ENCODE data around the gene STX16.
"Not testable (repeated sequence)": the region's sequence is repeated elsewhere in the genome, so short reads cannot be mapped to it uniquely, and the experiment has no call there.

Gene STX16

DNA sequence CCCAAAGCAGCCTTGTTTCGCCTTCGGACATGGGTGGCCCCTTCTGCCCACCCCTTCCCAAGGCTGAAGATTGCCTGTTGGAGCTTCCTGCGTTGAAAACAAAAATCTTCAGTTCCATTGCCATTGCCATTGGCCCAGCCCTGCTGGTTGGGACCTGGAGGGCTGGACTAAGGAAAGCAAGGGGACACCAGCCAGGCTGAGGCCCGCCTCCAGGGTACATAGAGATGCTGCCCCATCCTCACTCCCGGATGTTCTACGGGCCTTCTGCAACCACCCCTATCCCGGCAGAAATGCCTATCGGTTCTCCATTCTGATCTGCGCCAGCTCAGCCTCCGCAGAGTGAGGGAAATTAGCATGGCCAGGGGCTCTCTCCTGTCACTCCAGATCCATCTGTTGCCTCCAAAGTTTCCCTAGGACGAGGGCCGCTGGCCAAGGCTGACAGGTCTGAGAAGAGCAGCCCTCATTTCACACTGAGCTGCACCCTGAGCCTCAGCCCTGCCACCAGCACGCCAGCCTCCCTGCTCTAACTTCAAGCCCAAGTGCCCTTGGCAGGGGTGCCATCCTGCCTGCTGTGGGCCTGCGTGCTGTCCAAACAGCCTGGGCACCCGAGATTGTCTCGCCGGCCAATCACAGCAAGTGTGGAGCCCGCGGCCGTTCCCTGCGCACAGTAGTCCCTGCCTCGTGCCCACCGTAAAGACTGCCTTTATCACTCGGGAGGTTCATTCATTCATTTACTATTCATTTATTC is 13.4 kb upstream of the STX16 start:
- DNase-seq: no peak

DNA sequence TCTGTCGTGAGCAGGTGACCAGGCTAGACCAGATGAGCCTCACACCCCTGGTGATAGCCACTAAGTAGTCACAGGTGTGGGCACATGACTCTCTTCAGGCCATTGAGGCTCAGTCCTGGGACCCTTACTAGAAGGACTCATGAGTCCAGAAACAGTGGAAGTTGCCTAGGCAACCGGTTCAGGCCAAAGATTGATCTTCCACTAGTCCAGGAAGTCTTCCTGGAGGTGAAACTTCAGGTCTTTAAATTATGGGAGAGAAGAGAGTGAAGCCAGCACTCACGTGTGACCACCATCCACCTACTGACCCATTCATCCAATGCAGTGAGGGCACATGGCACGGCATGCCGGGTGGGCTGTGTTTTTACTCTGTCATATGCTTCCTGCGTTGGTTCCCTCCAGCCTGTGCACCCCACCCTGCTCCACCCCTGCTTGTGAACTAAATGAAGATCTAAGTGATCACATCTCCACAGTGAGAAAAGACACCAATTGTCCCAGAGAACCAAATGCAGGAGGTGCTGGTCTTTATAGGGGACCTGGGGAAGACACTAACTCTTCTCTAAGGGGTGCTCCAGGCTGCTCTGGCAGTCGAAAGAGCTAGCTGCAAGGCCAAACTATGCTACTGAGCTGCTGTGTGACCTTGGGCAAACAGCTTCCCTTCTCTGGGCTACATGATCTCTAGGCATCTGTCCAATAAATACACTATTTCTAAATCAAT is 12.5 kb upstream of the STX16 start:
- DNase-seq: no peak

DNA sequence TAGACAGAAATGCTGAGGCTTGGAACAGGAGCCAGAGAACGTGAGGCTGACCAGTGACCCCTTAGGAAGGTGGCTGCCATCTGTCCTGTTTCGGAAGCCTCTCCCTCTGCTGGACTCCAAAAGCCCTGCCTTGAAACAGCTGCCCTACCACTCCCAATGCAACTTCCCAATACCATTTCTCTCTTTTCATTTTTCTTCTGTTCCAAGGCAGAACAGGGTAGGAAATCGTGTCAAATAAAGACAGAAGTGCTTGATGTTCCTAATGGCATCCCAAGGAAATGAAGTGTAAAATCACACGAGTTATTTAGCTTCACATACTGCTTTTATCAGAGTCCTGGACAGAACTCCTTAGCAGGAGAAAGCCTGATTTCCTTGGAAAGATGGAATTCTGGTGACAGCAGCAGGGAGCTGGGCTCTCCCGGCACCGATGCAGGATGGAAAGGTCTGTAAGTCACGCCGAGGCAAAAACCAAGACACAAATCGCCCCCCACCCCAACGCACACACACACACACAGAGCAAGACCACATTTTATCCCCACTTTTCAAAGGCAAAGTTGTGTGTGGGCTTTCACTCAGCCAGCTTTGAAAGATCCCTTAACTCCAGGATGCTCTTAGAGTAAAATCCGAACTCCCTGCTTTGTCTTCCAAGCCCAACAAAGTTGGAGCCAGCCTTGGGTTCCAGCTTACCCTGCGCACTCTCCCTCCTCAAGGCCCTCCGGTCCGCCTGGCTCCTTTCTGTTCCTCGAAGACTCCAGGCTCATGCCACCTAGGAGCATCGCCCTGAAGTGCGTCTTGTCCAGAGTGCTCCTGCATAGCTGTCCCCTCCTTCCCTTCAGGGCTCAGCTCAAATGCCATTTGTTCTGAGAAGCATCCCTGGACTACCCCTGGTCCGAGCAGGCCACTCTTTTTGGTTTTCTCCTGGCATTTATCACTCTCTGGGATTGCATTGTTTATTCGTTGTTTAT is 11.6 kb upstream of the STX16 start:
- DNase-seq: peak; percentile 40

GRCh38 chr20:58640446-58640845 is 10.6 kb upstream of the STX16 start:
- peak; percentile 72 for DNase-seq

GRCh38 chr20:58642441-58642840 is 8.6 kb upstream of the STX16 start:
- peak; percentile 14 for DNase-seq

- DNase-seq: peak; percentile 4
These were observed 8.2 kb upstream of the STX16 start for GRCh38 chr20:58642896-58643295.

DNA sequence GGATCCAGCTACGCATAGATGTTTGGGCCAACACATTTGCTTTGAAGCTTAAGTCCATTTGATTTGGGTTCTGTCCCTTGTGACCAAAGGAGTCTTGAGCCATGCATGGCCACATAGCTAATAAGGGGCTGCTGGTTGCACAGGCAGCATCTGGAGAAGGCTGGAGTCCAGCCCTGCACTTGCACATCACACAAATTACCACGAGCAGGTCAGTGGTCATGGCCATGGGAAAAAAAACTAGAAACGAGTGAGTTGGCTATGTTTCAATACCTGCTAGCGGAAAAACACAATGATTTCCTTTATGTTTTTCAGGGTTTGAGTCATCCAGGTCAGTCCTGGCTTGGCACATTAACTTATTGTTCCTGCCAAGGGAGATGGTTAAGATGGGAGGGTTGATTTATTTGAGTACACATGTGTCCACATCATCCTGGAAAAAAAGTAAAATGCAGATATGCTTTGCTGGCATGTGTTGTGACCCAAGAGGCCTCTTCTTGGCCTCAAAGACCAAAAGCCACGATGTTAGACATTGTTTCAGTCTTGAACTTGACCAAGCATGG is 5.6 kb upstream of the STX16 start:
- peak; percentile 16 for DNase-seq

DNA sequence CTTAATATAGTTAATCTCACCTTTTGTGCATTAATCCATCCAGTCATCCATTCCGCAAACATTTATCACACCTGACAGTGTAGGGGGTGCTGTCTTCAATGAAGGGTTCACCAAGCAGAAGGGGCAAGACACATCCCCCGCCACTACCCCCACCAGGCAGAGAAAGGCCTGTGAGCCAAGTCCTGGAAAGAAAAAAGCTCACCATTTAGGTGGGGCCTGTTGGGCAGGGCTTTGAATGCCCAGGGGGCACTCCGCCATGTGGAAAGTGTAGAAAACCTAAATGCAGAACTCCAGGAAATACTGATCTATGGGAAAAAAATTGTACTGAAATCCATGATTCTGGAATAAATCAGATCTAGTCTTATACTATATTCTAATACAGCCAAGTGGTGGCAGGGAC is 4.8 kb upstream of the STX16 start:
- DNase-seq: peak; percentile 35

DNA sequence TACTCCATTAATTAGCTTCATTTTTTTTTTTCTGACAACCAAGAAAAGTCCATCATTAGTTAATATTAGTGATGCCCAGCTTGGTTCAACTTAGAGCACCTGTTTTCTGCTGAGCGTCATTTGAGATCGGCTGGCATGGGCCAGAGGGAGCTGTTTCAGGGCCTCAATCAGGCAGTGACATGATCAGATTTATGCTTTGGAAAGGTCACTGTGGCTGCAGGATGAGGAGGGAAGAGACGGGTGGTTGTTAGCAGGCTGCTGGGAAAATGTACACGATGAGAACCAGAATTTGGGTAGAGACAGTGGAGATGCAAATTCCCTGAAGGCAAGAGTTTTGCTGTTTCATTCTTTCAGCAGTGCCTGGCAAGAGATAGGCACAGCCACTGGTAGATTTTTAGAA is 4.4 kb upstream of the STX16 start:
- DNase-seq: peak; percentile 19

- DNase-seq: no peak
These were observed 3.8 kb upstream of the STX16 start for GRCh38 chr20:58647162-58647795.

GRCh38 chr20:58647796-58648501 is 3.1 kb upstream of the STX16 start:
- DNase-seq: no peak

DNA sequence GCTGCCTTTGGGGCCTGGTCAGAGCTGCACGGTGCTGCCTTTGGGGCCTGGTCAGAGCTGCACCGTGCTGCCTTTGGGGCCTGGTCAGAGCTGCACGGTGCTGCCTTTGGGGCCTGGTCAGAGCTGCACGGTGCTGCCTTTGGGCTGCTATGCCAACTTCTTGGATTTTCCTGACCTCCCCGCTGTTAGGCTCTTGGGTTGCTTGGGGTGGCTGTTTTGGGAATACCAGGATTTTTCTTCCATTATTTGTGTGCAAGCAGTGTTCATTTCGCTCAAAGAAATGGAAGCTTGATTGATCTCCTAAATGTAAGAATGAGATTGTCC is 2.6 kb upstream of the STX16 start:
- DNase-seq: not testable (repeated sequence)

GRCh38 chr20:58649288-58650180 is 1.5 kb upstream of the STX16 start:
- no peak for DNase-seq

- no peak for DNase-seq
These were observed 805 bp upstream of the STX16 start for GRCh38 chr20:58650181-58650775.

DNA sequence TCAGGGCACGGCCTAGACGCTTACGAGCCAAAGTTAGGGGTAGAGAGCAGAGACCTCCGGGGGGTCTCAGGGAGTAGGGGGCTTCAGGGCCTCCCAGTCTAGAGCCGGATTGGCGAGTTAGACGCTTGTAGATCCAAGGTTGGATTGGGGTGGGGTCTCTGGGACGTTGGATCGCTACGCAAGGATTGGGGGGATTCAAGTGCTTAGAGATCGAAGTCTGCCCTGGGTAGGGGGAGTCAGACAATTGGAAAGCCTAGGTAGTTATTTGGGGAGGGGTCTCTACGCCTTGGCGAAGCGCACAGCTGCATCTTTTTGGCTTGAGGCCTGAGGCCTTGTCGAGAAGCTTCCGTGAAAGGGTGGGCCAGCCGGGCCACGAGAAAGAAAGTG is 469 bp downstream of the STX16 start:
- DNase-seq: no peak

GRCh38 chr20:58651946-58652605 is 993 bp downstream of the STX16 start:
- DNase-seq: peak; percentile 83

- DNase-seq: no peak
These were observed 1.7 kb downstream of the STX16 start for GRCh38 chr20:58652606-58653294.

GRCh38 chr20:58654337-58654736 is 3.3 kb downstream of the STX16 start:
- DNase-seq: no peak

Data from islet precursor cell (in vitro differentiated cells).